DOHH2 (cell line): ENCODE measurements around the gene ANKRD36C.
"Not testable (repeated sequence)": the region's sequence is repeated elsewhere in the genome, so short reads cannot be mapped to it uniquely, and the experiment has no call there.

Experiments used
- CTCF ChIP-seq: fragments of 200-600 bp; sonication (generic); IDR thresholded peaks from one replicate; pipeline ENCODE4 v1.5.1; 2014; ENCODE audit warnings: antibody characterized with exemption, mild to moderate bottlenecking, low read depth, low read length; ENCODE audit not compliant: poor library complexity, severe bottlenecking
- EZH2phosphoT487 ChIP-seq: fragments of 200-600 bp; sonication (generic); IDR thresholded peaks from 2 replicates; pipeline ENCODE4 v1.6.1; 2017; ENCODE audit warnings: borderline replicate concordance, mild to moderate bottlenecking, antibody characterized with exemption, low read length, moderate library complexity, mixed read lengths

DNA sequence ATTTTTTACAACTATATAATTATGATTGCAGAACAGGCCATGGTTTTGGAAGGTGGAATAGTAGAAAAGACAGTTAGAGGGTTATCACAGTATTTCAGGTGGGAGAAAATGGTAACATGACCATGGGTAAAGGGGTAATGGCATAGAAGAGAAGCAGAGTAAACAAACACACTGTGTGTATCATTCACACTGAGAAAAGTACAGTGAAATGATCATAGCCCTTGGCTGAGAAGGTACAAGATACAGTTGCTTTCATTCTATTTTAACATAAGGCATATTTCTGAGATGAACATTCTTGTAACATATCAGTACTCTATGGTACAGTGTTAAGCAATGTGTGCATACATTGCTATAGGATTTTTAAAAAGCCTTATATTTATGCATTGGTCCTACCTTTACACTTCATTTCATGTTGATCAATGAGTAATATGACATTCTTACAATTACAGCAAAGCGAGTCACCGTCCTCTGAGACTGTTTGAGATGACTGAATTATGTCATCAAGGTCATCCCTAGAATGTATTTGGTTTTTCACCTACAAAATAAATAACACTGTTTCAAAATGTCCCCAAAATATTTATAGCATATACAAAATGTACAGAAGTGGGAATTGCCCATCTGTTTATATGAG, 124.5 kb downstream of the ANKRD36C start:
- not testable (repeated sequence) for TF ChIP-seq CTCF, EZH2phosphoT487
